Esophagus muscularis mucosa (tissue), 4 donors: ENCODE results near the gene IGF1R. TPM values are rescaled to one million over a fixed set of nuclear protein-coding genes. Genes with fewer than 3 reads are reported as not detected.

ENCODE experiments used
- DNase-seq: peaks from one replicate; pipeline ENCODE4 v3.0.0-alpha.2; 2017; ENCODE audit errors: extremely low spot score
- H3K27ac ChIP-seq, 4 donors: fragments of 200-600 bp; sonication (generic); replicated peaks in 1 of 4; 1 replicate in 3 of 4; 2 replicates in 1 of 4; pipeline ENCODE4 v1.5.1; 2016 to 2019; ENCODE audit warnings: mild to moderate bottlenecking in 1 of 4
- H3K27me3 ChIP-seq, 4 donors: fragments of 200-600 bp; sonication (generic); one replicate each; pipeline versions ENCODE4 v1.5.1 to v1.6.0; 2016 to 2019
- H3K36me3 ChIP-seq, 4 donors: fragments of 200-600 bp; sonication (generic); one replicate each; pipeline ENCODE4 v1.5.1; 2016 to 2019
- H3K4me1 ChIP-seq, 4 donors: fragments of 200-600 bp; sonication (generic); one replicate each; pipeline ENCODE4 v1.5.1; 2016 to 2019
- H3K4me3 ChIP-seq, 4 donors: fragments of 200-600 bp; sonication (generic); 1 replicate in 2 of 4; 2 replicates in 2 of 4; pipeline ENCODE4 v1.5.1; 2016 to 2019; ENCODE audit warnings: mild to moderate bottlenecking in 4 of 4, moderate library complexity in 1 of 4
- H3K9me3 ChIP-seq, 4 donors: fragments of 200-600 bp; sonication (generic); 1 replicate in 3 of 4; 2 replicates in 1 of 4; pipeline ENCODE4 v1.5.1; 2016 to 2019
- CTCF ChIP-seq, 3 experiments: fragments of 200-600 bp in 2 of 3; fragments of 450-650 bp in 1 of 3; sonication (generic) in 2 of 3; IDR thresholded peaks; one replicate each; pipeline ENCODE4 v1.5.1; 2017 to 2019; ENCODE audit warnings: antibody characterized with exemption in 3 of 3, mild to moderate bottlenecking in 2 of 3, moderate library complexity in 1 of 3
- EP300 ChIP-seq: sonication (generic); formaldehyde crosslinking; IDR thresholded peaks from one replicate; pipeline ENCODE4 v1.6.1; 2017; ENCODE audit warnings: antibody characterized with exemption
- POLR2A ChIP-seq: fragments of 450-650 bp; IDR thresholded peaks from one replicate; pipeline ENCODE4 v1.6.1; 2017; ENCODE audit warnings: antibody characterized with exemption, moderate library complexity, mild to moderate bottlenecking, low read depth
- POLR2AphosphoS5 ChIP-seq, 2 donors: sonication (generic); formaldehyde crosslinking; IDR thresholded peaks; one replicate each; pipeline ENCODE4 v1.6.1; 2017; ENCODE audit warnings: antibody characterized with exemption in 2 of 2
- WGBS: methylation state at CpG from one replicate; pipeline ENCODE4 v1.1.5; 2018; 5-methylcytosine and 5-hydroxymethylcytosine counted together
- intact Hi-C: fragments of 100-400 bp; cut with DNase I; formaldehyde crosslinking; loops from one replicate; pipeline ENCODE4 v1.15.1; 2023
- total RNA-seq, 4 donors: library from RNA; depleted of rRNA; stranded (reverse); fragments of >200 nt; gene quantifications; one replicate each; pipeline versions ENCODE4 v1.1.0 to v1.2.1, GENCODE V29; 2016

IGF1R gene
- total RNA-seq, 4 donors from 2014 or later: 33.6 to 95.3 (median 49.7) TPM

GRCh38 chr15:98967916-98968315 is 319.6 kb downstream of the IGF1R start:
- Histone ChIP-seq H3K9me3 (no peaks in the 10 kb centered on the region), H3K4me3 (no peak overlapping the region), H3K36me3 (peaks cover 0 to 3% (median under 1%) of the 10 kb centered on the region in 4 donors), H3K27ac (no peak overlapping the region), H3K4me1 (peaks cover 0 to 4% (median 0%) of the 10 kb centered on the region in 4 donors), H3K27me3 (no peaks in the 10 kb centered on the region)
- 89% methylated on average over 4 of the region's 5 CpGs for WGBS
- intact Hi-C loops: no loop called here
- peak; percentile 21 for DNase-seq
- no peak for TF ChIP-seq EP300
- TF ChIP-seq POLR2A: no peak
- no peak for TF ChIP-seq CTCF (IDR thresholded peaks at IDR 0.05)
- TF ChIP-seq POLR2AphosphoS5 (IDR thresholded peaks at IDR 0.05): no peak

- Histone ChIP-seq H3K9me3 (no peaks in the 10 kb centered on the region), H3K4me1 (peaks cover 0 to 4% (median 0%) of the 10 kb centered on the region in 4 donors)
- intact Hi-C loops: no loop called here
Measured at GRCh38 chr15:98968576-98968975, 320.2 kb downstream of the IGF1R start.

GRCh38 chr15:98969126-98969735 is 320.9 kb downstream of the IGF1R start:
- Histone ChIP-seq H3K27me3 (no peaks in the 10 kb centered on the region), H3K4me3 (no peak overlapping the region), H3K4me1 (peaks cover 0 to 4% (median 0%) of the 10 kb centered on the region in 4 donors), H3K9me3 (no peaks in the 10 kb centered on the region), H3K27ac (no peak overlapping the region), H3K36me3 (no peaks in the 10 kb centered on the region)
- WGBS: 93% methylated on average over 22 of the region's 29 CpGs
- DNase-seq: no peak
- TF ChIP-seq POLR2AphosphoS5 (IDR thresholded peaks at IDR 0.05): no peak
- TF ChIP-seq POLR2A: no peak
- no peak for TF ChIP-seq EP300
- no peak for TF ChIP-seq CTCF (IDR thresholded peaks at IDR 0.05)
- intact Hi-C loops: no loop called here

More at GRCh38 chr15:98968576-98968975, 320.2 kb downstream of the IGF1R start:
- H3K4me3 ChIP-seq: no peak overlapping the region
- H3K36me3 ChIP-seq: peaks cover 0 to 3% (median 0%) of the 10 kb centered on the region in 4 donors
- 100% methylated on average over 10 of the region's 10 CpGs for WGBS
- DNase-seq: peak; percentile 72
- TF ChIP-seq POLR2A (no peak), EP300 (no peak), POLR2AphosphoS5 (IDR thresholded peaks at IDR 0.05) (no peak), CTCF (IDR thresholded peaks at IDR 0.05) (no peak)
- H3K27ac ChIP-seq: no peak overlapping the region
- no peaks in the 10 kb centered on the region for H3K27me3 ChIP-seq

- H3K4me3 ChIP-seq: no peak overlapping the region
- WGBS: 98% methylated on average over 7 of the region's 8 CpGs
- no peaks in the 10 kb centered on the region for H3K4me1 ChIP-seq
- H3K36me3 ChIP-seq: no peaks in the 10 kb centered on the region
- H3K9me3 ChIP-seq: no peaks in the 10 kb centered on the region
- no peak for DNase-seq
- no peak overlapping the region for H3K27ac ChIP-seq
- TF ChIP-seq POLR2A: no peak
- no peak for TF ChIP-seq EP300
- no peak for TF ChIP-seq POLR2AphosphoS5 (IDR thresholded peaks at IDR 0.05)
- no peak for TF ChIP-seq CTCF (IDR thresholded peaks at IDR 0.05)
- H3K27me3 ChIP-seq: no peaks in the 10 kb centered on the region
- intact Hi-C loops: no loop called here
Measured at GRCh38 chr15:98970799-98971198, 322.5 kb downstream of the IGF1R start.

GRCh38 chr15:98976500-98976899 is 328.2 kb downstream of the IGF1R start:
- 95% methylated on average over 1 of the region's 1 CpG for WGBS
- no peak for TF ChIP-seq CTCF (IDR thresholded peaks at IDR 0.05)
- no peak for TF ChIP-seq POLR2AphosphoS5 (IDR thresholded peaks at IDR 0.05)
- no peak for TF ChIP-seq EP300
- TF ChIP-seq POLR2A: no peak
- H3K4me3 ChIP-seq: no peak overlapping the region
- H3K27me3 ChIP-seq: no peaks in the 10 kb centered on the region
- peak; percentile 75 for DNase-seq
- intact Hi-C loops: no loop called here
- no peaks in the 10 kb centered on the region for H3K4me1 ChIP-seq
- H3K27ac ChIP-seq: no peak overlapping the region
- no peaks in the 10 kb centered on the region for H3K36me3 ChIP-seq
- H3K9me3 ChIP-seq: no peaks in the 10 kb centered on the region
